ENCODE data around the gene CYP2A6.
A peak's percentile ranks its signal among the peaks of the same experiment; 100 is the strongest.

The CYP2A6 gene

DNA sequence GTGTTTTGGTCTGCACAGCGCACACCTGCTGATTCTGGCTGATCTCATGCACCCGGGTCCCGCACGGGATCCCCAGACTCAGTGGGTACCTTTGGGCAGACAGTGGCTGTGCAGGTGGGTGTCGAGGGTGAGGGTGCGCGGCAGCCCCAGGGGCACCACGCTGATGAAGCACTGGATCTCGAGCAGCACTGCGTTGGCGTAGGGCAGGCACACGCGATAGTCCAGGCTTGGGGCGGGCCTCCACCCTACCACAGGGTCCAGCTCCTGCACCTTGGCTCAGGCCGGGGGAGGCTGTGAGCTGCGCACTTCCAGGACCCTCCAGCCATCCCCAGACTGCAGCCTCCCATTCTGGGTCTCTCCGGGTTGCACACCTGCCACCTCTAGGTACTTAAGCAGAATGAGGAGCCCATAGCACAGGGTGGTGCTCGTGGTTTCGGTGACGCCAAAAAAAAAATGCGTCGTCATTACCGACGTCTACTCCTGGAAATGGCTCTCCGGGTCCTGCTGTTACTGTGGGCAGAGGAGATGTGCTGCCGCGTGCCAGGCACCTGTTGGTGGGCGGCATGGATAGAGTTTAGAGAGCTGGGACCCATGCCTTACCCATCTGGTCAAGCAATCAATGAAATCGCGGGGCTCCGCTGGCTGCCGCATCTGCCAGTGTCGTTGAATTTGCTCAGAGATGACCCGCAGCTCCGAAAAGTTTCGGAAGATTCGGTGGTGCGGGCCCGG, 40.7 kb downstream of the CYP2A6 start:
- Histone ChIP-seq H3K36me3 (ENCODE audit: control insufficient read depth, insufficient read depth, low read length) (peaks cover 13% of the 10 kb centered on the region), H3K9ac (ENCODE audit: low read length) (no peak overlapping the region), H3K27me3 (ENCODE audit: control insufficient read depth, insufficient read depth, low read length) (no peaks in the 10 kb centered on the region), H3K4me3 (ENCODE audit: low read length) (no peak overlapping the region), H3K27ac (ENCODE audit: low read depth, low read length) (peak overlapping the region; percentile 61), H3K4me1 (ENCODE audit: control insufficient read depth, insufficient read depth, low read length) (peaks cover 21% of the 10 kb centered on the region)

DNA sequence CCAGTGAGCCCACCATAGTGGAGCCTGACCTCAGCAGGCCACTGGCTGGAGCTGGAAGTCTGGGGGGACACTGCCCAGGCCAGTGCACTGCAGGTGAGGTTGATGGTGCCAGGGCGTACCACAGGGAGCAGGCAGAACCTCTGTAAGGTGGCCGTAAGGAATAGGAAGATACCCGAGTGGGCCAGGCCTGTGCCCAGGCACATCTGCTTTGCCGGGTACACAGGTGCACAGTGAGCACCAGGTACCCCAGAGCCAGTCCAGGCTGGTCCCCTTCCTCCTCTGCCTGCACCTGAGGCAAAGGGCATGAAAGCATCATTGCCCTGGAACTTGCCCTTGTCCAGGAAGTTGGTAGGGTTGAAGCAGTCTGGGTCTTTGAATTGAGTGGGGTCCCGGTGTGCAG, 41.8 kb downstream of the CYP2A6 start:
- H3K36me3 ChIP-seq (ENCODE audit: control insufficient read depth, insufficient read depth, low read length), result peaks cover 13% of the 10 kb centered on the region
- no peak overlapping the region for H3K9ac ChIP-seq (ENCODE audit: low read length)
- H3K4me1 ChIP-seq (ENCODE audit: control insufficient read depth, insufficient read depth, low read length), result peaks cover 26% of the 10 kb centered on the region
- H3K27ac ChIP-seq (ENCODE audit: low read depth, low read length), result no peak overlapping the region
- no peaks in the 10 kb centered on the region for H3K27me3 ChIP-seq (ENCODE audit: control insufficient read depth, insufficient read depth, low read length)
- no peak overlapping the region for H3K4me3 ChIP-seq (ENCODE audit: low read length)

DNA sequence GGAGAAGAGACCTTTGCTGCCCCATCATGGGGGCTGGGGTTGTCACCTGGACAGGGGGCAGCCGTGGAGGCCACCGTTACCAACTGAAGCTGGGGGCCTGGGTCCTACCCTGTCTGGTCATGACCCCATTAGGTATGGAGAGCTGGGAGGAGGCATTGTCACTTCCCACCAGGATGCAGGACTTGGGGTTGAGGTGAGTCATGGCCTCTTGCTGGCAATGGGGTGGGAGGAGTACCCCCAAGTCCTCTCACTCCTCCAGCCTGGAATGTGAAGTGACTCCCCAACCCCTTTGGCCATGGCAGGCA, 42.3 kb downstream of the CYP2A6 start:
- no peak overlapping the region for H3K9ac ChIP-seq (ENCODE audit: low read length)
- H3K4me3 ChIP-seq (ENCODE audit: low read length), result no peak overlapping the region
- no peak overlapping the region for H3K27ac ChIP-seq (ENCODE audit: low read depth, low read length)
- H3K27me3 ChIP-seq (ENCODE audit: control insufficient read depth, insufficient read depth, low read length), result no peaks in the 10 kb centered on the region
- peaks cover 27% of the 10 kb centered on the region for H3K4me1 ChIP-seq (ENCODE audit: control insufficient read depth, insufficient read depth, low read length)
- peaks cover 13% of the 10 kb centered on the region for H3K36me3 ChIP-seq (ENCODE audit: control insufficient read depth, insufficient read depth, low read length)

DNA sequence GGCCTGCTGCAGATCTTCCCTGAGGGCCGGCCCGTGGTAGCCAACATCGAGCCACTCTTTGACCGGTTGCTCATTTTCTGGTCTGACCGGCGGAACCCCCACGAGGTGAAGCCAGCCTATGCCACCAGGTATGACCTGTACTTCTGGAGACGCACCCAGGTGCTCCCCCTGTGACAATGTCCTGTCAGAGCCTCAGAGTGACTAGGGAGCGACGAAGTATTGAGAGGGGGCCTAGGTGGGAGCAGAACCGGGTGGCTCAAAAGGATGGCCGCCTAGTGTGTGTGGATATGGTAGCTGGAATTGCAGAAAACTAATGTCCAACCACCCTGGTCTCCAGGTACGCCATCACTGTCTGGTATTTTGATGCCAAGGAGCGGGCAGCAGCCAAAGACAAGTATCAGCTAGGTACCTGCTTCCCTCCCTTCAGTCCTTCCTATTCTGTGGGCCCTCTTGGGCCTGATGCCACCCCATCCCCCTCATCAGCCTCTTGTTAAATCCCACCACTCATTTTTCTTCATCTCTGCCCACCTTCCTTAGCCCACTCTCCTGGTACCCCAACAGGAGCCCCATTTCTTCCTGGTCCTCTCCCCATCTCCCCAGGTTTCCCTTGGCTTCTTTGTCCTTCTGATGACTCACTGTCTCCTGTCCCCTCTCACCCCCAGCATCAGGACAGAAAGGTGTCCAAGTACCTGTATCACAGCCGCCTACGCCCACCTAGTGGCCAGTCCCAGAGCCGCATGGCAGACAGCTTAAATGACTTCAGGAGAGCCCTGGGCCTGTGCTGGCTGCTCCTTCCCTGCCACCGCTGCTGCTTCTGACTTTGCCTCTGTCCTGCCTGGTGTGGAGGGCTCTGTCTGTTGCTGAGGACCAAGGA, 42.9 kb downstream of the CYP2A6 start:
- Histone ChIP-seq H3K27ac (ENCODE audit: low read depth, low read length) (peak overlapping the region; percentile 64), H3K4me1 (ENCODE audit: control insufficient read depth, insufficient read depth, low read length) (peaks cover 28% of the 10 kb centered on the region)

DNA sequence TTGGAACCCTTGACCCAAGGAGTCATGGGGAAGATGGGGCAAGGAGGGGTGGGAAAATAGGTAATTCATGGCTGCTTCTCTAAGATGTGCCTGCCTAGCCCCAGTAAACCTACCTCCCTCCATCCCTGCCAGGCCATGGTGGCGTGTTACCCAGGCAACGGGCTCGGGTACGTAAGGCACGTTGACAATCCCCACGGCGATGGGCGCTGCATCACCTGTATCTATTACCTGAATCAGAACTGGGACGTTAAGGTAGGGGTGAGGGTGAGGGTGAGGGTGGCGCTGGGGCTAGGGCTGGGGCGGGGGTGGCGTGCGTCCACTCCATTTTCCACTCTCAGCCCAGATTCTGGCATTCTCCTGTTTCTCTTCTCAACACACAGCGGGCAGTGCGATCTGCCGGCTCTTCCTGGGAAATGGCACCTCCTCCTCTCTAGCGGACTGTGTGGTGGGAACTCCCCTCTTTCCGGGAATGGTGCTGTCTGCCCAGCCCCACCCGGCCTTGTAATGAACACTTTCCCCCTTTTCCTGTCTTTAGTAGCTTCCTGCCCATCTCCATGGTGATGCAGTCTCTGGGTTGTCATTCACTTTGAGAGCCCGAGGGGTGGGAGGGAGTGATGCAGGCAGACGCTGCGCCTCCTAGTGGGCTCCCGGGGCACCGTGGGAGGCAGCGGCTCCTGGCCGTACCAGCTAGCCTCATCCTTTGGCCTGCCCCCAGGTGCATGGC, 43.7 kb downstream of the CYP2A6 start:
- H3K27ac ChIP-seq (ENCODE audit: low read depth, low read length), result peak overlapping the region; percentile 64
- H3K27me3 ChIP-seq (ENCODE audit: control insufficient read depth, insufficient read depth, low read length), result no peaks in the 10 kb centered on the region
- H3K36me3 ChIP-seq (ENCODE audit: control insufficient read depth, insufficient read depth, low read length), result peaks cover 17% of the 10 kb centered on the region
- peak overlapping the region; percentile 28 for H3K4me3 ChIP-seq (ENCODE audit: low read length)
- peaks cover 35% of the 10 kb centered on the region for H3K4me1 ChIP-seq (ENCODE audit: control insufficient read depth, insufficient read depth, low read length)
- H3K9ac ChIP-seq (ENCODE audit: low read length), result no peak overlapping the region

More for the DNA sequence above, 42.9 kb downstream of the CYP2A6 start:
- Histone ChIP-seq H3K9ac (ENCODE audit: low read length) (no peak overlapping the region), H3K4me3 (ENCODE audit: low read length) (peak overlapping the region; percentile 0), H3K27me3 (ENCODE audit: control insufficient read depth, insufficient read depth, low read length) (no peaks in the 10 kb centered on the region), H3K36me3 (ENCODE audit: control insufficient read depth, insufficient read depth, low read length) (peaks cover 13% of the 10 kb centered on the region)

DNA sequence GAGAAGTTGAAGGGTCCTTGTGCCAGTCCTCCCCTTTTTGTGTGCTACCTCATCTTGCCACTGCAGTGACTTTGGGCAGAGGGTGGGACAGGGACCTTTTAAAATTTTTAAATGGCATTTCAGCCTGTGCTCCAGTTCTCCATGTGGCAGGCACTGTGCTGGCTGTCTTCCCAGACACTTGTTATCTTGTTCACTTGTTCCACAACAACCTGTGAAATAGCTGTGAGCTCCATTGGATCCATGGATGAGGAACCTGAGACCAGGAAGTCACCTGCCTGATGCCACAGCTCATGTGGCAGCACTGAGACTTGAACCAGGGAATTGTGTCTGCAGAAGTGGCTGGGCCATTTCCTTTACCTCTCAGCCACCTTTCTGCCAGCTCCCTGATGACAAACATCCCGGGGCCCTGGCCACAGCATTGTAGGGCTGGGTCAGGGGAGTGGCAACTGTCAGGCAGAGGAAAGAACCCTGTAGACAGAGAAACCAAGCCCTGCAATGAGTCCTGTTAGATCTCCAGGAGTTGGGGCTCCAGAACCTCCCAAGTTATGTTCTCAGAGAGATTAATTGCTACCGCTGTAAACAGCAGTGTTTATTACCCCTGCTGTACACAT, 44.9 kb downstream of the CYP2A6 start:
- Histone ChIP-seq H3K4me3 (ENCODE audit: low read length) (peak overlapping the region; percentile 25), H3K27ac (ENCODE audit: low read depth, low read length) (peak overlapping the region; percentile 57)

DNA sequence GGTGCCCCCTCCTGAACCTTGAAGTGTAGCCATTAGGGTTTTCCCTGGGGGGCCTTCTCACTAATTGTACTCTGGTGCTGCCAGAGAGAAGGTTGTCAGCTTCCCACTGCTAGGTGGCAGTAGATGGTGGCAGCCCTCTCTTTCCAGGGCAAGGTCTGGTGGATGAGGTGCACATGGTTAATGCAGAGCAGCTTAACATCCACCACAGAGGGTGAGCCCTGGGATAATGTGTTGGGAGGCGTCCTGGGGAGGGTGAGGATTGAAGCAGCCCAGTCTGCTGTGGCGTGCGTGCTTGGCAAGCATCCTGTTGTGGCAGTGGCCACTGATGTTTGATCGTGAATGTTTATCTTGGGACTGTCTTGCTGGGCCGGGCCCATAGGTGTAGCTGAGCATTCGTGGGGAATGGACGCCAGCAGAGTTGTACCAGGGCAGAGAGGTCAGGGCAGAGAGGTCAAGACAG, 45.4 kb downstream of the CYP2A6 start:
- Histone ChIP-seq H3K4me3 (ENCODE audit: low read length) (peak overlapping the region; percentile 25), H3K36me3 (ENCODE audit: control insufficient read depth, insufficient read depth, low read length) (peaks cover 23% of the 10 kb centered on the region), H3K9ac (ENCODE audit: low read length) (no peak overlapping the region), H3K27ac (ENCODE audit: low read depth, low read length) (peak overlapping the region; percentile 57), H3K27me3 (ENCODE audit: control insufficient read depth, insufficient read depth, low read length) (no peaks in the 10 kb centered on the region), H3K4me1 (ENCODE audit: control insufficient read depth, insufficient read depth, low read length) (peaks cover 45% of the 10 kb centered on the region)

More for the DNA sequence above, 44.9 kb downstream of the CYP2A6 start:
- H3K4me1 ChIP-seq (ENCODE audit: control insufficient read depth, insufficient read depth, low read length), result peaks cover 46% of the 10 kb centered on the region
- H3K27me3 ChIP-seq (ENCODE audit: control insufficient read depth, insufficient read depth, low read length), result no peaks in the 10 kb centered on the region
- H3K9ac ChIP-seq (ENCODE audit: low read length), result no peak overlapping the region
- peaks cover 23% of the 10 kb centered on the region for H3K36me3 ChIP-seq (ENCODE audit: control insufficient read depth, insufficient read depth, low read length)

DNA sequence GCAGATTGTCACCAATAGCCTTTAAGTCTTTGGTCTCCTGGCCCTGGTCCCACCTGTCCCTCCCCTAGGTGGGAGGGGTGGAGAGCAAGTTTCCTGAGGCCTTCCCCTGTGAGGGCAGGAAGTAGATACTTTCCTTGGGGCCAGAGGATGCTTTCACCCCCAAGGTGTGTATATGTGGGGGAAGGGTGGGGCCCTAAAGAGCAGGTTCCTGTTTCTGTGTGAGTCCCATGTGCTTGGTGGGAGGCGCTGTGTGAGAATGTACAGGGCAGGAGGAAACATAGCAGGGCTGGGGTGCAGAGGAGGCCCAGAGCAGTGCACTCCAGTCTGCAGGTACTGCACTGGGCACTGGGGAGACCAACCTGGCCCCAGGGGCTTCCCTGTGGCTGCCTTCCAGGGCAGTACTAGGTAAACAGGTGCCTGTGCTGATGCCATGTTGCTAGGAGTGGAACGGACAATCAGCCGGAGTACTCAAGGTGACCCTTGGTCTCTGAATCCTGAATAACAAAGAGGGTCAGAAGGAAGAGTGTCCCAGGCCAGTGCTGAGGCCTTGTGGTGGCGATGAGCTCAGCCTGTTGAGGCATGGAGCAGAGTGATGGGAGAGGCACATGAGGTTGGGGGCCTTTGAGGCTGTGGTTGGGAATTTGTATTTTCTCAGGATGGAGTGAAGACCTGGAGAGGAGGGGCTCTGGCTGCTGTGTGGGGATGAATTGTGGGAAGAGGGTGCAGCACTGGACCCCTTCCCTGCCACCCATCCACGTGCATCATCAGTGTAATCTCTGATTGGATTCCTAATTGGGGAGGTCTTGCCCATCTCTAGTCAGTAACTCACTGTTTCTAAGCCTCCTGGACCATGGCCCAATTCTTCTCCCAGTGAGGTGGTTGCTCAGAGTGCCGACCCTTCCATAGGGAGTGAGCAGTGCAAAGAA, 46.1 kb downstream of the CYP2A6 start:
- Histone ChIP-seq H3K4me3 (ENCODE audit: low read length) (peak overlapping the region; percentile 1), H3K4me1 (ENCODE audit: control insufficient read depth, insufficient read depth, low read length) (peaks cover 45% of the 10 kb centered on the region), H3K36me3 (ENCODE audit: control insufficient read depth, insufficient read depth, low read length) (peaks cover 23% of the 10 kb centered on the region), H3K27me3 (ENCODE audit: control insufficient read depth, insufficient read depth, low read length) (no peaks in the 10 kb centered on the region), H3K27ac (ENCODE audit: low read depth, low read length) (peak overlapping the region; percentile 71), H3K9ac (ENCODE audit: low read length) (no peak overlapping the region)

DNA sequence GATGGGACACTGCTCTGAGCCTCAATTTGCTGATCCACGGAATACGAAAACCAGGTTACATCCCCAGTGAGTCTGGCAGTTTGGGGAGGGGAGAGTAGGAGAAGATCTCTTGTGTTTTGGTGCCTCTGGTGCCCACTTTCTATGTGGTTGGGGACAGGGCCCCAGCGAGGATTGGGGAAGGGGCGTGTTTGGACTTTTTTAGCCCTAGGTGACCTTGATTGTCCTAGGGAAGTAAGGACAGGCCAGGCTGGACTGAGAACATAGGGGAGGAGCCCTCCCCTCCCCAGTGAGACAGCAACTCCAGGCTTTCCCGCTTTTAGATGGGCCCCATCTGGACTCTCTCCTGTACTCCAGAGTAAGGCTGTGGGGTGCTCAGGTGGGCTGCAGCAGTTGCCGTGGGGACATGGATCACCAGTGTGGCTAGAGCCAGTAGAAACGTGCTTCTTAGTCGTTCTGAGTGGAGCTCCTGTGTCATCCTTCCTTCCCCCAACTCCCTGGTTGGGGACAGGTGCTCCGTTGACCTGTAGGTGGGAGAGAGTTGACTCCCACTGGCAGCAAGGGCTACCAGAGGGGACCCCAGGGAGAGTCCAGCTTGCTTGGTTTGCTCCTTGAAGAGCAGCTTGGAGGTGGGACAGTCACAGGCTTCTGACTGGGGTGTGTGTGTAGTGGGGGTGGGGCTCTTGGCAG, 46.9 kb downstream of the CYP2A6 start:
- H3K9ac ChIP-seq (ENCODE audit: low read length), result peak overlapping the region; percentile 3
- peaks cover 45% of the 10 kb centered on the region for H3K4me1 ChIP-seq (ENCODE audit: control insufficient read depth, insufficient read depth, low read length)
- peak overlapping the region; percentile 71 for H3K27ac ChIP-seq (ENCODE audit: low read depth, low read length)
- H3K36me3 ChIP-seq (ENCODE audit: control insufficient read depth, insufficient read depth, low read length), result peaks cover 22% of the 10 kb centered on the region
- H3K27me3 ChIP-seq (ENCODE audit: control insufficient read depth, insufficient read depth, low read length), result no peaks in the 10 kb centered on the region
- H3K4me3 ChIP-seq (ENCODE audit: low read length), result peak overlapping the region; percentile 47

DNA sequence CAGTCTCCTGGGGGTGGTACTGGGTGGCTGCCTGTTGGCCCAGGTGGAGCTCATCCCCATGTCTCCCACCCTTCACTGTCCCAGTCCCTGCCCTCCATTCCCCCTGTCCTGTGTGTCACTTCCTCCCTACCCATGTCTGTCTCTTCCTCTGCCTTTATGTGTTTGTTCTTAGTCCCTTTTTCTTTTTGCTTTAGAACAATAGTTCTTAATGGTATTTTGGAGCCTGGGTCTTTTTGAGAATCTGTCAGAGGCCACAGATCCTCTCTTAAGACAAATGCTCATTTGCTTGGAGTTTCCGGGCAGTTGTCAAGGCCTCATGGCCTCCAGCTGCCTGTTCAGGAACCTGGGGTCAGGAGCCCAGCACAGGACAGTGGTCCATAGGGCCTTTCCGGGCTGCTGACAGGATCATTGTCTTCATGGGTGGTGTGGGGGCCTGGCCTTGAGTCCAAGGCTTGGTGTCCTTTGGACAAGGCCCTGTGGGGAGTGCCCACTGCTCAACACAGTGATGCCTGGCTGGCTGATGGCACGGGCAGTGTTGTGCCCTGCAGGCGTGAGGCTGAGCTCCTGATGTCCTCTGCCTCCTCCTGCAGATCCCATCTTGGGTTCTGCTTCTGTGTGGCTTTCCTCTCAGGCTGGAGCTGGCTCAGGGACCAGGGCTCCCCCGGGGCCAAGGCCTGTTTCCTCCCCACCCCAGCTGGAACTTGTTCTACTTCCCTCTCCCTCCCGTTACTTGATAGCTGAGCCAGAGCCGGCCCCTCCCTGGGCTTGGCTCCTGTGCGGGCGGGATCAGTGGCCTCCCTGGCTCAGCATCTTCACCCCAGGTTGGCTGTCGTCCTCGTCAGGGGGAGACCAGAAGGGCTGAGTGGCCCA, 47.7 kb downstream of the CYP2A6 start:
- H3K27ac ChIP-seq (ENCODE audit: low read depth, low read length), result peak overlapping the region; percentile 71
- H3K9ac ChIP-seq (ENCODE audit: low read length), result peak overlapping the region; percentile 7
- no peaks in the 10 kb centered on the region for H3K27me3 ChIP-seq (ENCODE audit: control insufficient read depth, insufficient read depth, low read length)
- H3K36me3 ChIP-seq (ENCODE audit: control insufficient read depth, insufficient read depth, low read length), result peaks cover 15% of the 10 kb centered on the region
- peak overlapping the region; percentile 47 for H3K4me3 ChIP-seq (ENCODE audit: low read length)
- peaks cover 47% of the 10 kb centered on the region for H3K4me1 ChIP-seq (ENCODE audit: control insufficient read depth, insufficient read depth, low read length)
